HG02610 (cell line): ENCODE measurements around the gene FABP7.

Source experiments
- ATAC-seq: cut with Tn5 transposase; IDR thresholded peaks from one replicate; pipeline ENCODE4 v1.9.1; 2021; ENCODE audit warnings: mild to moderate bottlenecking, moderate library complexity; ENCODE audit not compliant: unreplicated experiment

FABP7 gene

DNA sequence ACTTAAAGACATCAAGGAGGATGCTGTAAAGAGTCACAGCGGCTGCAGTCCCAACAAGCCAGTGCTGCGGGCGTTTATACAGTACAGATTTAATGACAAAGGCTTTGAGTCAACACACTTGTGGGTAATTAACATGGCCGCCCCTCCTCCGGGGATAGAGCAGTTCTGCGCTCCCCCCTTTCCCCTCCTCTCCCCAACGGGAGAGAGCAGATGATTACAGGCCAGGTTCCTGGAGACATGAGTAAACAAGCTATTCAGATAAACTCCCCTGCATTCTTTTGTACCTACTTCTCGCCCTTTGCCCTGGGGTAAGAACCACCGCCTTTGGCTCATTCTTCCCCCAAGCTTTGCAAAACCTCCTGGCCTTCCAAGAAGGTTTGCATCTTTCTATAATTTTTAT lies 23.6 kb upstream of the FABP7 start:
- ATAC-seq = no peak

DNA sequence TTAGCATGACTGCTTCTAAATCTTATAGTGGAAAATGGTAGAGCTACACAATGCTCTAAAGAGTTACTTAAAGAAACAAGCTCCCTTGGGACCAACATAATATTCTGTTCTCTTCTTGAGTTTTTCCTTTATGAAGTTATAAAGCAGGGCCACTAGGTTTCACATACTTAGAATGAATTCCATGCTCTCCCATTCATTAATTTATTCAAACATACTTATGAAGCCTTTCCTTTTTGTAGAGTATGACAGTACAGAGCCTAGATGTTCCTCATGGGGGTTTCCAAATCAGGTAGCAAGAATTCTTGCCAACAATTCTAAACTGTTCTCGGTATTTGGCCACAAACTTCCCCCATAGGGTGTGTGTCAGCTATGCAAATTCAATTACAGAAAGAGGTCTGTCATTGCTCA lies 20.6 kb upstream of the FABP7 start:
- ATAC-seq = peak; percentile 100

DNA sequence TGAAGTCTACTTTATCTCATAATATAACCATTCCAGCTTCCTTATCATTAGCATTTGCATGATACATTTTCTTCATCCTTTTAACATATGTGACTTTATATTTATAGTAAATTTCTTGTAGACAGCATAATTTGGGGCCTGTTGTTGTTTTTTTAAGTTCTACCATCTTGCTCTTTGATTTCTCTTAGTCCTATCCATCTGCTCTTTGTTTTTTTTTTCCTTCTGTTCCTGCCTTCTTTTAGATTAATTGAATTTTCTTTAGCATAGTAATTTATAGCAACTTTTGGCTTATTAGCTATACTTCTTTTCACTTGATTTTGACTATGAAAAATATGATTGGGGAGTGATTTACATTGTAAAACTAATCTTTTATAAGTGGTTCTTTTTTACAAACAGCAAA lies 19.2 kb upstream of the FABP7 start:
- no peak for ATAC-seq

DNA sequence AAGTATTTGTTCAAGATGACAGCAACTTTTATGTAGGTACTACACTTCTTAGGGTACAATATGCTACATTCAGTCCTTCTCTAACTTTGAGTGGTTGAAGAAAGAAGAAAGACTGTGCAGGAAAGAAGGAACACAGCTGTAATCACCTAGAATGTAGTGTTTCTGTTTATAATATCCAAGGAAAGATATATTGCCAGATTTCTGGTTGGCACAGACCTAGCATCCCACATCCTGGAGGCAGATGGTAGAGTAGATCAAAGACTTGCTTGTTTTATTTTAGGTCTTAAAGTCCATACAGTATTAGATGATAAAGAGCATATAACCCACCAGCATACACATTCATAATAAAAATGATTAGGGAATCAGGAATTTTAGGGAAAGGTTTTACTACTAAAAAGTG lies 13.3 kb upstream of the FABP7 start:
- no peak for ATAC-seq

DNA sequence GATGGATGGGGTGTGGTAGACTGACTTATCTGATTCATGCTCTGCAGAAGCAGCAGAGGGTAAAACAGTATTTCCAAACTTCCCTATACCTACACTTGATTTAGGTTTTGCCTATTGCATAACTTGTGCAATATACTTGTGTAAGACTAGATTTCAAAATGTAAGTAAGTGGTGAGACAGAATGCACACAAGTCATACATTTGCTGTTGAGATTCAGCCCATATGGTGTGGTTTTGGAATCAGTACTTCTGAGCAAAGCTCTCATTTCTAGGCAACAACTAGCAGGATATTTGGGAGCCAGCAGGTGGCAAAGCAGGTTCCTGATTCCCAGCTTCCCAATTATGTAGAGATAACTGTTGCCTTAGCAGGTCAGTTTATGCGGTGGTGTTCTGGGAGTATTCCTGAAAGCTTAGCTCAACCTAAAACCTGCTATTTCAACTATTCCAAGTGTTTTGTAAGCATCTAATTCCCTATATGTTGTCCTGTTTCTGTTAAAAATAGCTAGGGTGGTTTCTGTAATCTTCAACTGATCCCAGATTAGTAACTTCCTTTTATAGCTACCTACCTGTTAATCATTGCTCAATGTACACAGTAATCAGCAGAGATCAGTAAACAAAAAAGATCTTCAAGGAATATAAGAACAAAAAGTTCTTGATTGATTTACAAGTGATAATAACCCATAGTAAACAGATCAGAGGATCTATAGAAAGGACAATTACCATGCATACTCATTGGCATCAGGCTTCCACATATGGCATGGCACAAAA lies 8.5 kb upstream of the FABP7 start:
- ATAC-seq = no peak

DNA sequence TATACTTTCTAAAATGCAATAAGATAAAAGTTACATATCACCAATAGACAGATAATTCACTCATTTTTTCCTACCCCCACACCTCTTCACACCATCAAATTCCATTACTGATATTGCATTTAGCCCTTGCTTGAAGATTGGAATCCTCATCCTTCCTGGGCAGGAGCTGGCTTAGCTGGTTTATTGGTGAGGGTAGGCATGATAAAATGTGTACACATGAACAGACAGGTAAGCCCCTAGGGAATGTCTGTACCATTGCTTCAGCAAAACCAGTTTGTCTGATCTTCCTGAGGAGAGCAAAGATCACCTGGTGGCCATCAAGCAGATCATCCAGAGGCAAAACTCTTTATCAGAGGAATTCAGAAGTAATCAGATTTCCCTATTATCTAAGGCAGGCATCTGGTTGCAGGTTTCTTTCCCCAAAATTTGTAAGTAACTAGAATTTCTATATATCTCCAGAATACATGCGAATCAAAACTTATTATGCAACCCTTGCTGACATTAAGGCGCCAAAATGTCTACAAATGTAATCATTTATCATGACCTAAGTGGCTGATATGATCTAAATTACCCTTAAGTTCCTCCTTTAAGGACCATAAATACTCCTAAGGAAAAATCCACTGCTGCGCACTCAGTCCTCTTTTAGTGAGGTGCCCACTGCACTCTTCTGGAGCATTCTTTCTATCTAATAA lies 6.6 kb upstream of the FABP7 start:
- ATAC-seq = no peak

DNA sequence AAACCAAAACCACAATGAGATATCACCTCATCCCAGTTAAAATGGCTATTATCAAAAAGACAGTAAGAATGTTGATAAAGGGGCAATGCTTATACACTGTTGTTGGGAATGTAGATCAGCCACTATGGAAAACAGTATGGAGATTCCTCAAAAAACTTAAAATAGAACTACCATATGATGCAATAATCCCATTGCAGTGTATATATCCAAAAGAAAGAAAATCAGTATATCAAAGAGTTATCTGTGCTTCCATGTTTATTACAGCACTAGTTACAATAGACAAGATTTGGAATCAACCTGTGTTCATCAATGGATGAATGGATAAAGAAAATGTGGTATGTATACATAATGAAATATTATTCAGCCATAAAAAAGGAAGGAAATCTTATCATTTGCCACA lies 3.5 kb upstream of the FABP7 start:
- no peak for ATAC-seq

DNA sequence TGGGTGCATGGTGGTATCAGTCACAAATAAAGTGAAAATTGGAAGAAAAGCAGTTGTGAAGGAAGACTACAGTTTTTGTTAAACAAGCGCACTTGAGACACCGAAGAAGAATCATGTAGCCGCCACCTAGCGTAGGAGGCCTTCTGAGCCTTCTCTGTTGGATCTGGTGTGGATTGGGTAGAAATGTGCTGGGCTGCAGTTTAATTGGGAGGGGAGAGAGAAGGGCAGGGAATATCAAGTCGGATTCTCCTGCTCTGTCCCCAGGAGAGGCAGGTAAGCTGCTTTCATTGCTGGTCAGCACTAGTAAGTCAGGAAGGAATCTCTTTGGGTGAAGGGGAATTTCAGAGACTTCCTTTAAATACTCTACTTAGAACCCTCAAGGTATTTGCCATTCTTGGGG lies 1.2 kb upstream of the FABP7 start:
- no peak for ATAC-seq

DNA sequence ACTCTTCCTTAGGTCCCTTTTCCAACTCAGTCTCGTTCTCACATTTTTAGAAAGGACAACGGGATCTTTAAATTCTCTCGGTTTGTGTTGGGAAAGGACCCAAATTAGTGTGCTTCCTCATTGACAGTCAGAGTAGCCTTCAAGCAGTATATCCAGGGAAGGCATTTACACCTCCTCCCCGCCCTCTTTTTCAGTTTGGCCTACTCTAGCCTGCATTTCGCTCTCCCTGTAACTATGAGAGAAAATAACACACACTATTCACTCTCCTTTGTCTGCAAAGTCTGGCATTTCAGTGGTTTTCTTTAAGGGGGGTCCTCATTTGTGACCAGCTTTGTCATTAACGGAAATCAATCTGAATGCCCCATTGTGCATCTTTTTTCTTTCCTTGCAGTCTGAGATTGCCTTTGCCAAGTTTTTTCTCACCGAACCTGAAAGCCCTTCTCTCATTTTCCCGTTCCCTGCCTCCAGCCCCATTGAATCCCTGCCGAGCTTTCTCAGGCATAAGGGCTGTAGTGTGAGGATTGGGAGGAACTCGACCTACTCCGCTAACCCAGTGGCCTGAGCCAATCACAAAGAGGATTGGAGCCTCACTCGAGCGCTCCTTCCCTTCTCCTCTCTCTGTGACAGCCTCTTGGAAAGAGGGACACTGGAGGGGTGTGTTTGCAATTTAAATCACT lies 393 bp upstream of the FABP7 start:
- ATAC-seq = no peak

DNA sequence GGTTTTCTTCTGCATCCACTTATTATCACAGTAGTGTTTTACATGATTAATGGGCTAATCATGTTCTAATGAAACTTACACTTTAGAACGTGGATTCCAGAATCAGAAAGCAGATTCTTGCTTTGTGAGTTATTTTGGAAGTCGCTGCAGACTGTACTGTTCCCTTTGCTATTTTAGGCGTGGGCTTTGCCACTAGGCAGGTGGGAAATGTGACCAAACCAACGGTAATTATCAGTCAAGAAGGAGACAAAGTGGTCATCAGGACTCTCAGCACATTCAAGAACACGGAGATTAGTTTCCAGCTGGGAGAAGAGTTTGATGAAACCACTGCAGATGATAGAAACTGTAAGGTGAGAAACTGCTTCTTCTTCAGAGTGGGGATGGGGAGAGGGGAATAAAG lies 598 bp downstream of the FABP7 start:
- no peak for ATAC-seq

DNA sequence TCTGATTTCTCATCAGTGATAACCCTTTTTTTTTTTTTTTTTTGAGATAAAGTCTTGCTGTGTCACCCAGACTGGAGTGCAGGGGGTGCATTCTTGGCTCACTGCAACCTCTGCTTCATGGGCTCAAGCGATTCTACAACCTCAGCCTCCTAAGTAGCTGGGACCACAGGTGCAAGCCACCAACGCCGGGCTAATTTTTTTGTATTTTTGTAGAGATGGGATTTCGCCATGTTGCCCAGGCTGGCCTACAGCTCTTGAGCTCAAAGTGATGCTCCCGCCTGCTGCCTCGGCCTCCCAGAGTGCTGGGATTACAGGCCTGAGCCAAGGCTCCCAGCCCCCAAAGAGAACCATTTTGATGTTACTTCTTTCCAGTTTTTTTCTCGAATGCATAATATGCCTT lies 2.2 kb downstream of the FABP7 start:
- no peak for ATAC-seq

DNA sequence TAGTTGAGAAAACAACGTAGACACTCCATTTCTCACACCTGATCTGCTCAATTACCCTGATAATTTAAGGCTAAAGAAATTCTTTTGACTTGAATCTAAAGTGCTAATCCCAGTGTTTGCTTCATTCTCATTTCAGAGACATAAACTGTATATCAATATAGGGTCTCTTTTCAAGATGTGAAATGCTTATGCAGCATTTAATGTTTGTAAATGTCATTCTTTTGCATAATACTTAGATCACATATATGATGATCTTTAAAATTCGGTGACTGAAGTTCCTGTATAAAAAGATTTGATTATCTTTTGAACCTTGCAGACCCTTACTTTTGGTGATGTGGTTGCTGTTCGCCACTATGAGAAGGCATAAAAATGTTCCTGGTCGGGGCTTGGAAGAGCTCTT lies 3.9 kb downstream of the FABP7 start:
- no peak for ATAC-seq

DNA sequence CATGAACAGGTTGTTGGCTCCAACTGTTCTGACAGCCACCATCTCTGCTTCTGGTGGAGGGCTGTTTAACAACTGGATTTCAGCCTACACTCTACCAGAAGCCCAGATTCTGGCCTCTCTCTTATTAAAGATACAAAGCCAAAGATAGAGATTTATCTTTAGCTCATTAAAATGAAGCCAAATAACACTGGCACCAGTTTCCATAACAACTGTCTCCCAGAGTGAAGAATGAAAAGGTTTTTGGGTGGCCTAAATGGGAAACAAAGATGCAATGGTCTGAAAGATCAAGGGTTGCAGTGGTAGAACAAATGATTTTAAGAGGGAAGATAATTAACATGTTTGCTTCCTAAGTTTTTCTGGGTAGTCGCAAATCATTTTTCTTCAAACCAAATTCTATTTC lies 6.4 kb downstream of the FABP7 start:
- no peak for ATAC-seq

DNA sequence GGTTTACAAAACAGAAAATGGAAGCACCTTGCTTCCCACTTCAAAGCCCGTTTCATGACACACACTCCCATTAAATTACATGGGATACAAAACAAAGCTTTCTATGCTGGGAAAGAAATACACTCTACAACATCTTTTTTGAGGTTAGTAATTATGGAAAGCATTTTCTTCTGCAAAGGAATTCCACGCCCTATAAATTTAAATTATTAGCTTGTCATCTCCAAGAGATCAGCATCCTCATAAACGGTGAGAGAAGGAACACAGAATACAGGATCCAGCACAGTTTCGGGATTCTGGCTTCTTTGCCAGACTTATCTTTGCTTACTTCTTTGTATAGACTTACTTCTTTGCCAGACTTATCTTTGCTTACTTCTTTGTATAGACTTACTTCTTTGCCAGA lies 8.2 kb downstream of the FABP7 start:
- no peak for ATAC-seq

DNA sequence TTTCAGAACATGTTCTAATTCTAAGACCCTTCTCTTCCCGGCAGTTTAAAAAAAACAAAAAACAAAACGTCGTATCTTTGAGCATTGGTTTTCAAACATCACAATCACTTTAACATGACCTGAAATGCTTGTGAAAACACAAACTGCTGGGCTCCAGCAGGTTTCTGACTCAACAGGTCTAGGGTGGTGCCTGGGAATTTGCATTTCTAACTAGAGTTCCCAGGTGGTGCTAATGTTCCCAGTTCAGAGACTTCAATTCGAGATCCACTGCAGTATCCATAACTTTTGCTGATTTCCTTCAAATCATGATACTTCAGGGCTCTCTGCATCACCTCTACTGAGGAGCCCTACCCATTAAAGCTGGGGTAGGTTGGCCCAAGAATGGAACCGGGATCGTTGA lies 8.7 kb downstream of the FABP7 start:
- no peak for ATAC-seq

DNA sequence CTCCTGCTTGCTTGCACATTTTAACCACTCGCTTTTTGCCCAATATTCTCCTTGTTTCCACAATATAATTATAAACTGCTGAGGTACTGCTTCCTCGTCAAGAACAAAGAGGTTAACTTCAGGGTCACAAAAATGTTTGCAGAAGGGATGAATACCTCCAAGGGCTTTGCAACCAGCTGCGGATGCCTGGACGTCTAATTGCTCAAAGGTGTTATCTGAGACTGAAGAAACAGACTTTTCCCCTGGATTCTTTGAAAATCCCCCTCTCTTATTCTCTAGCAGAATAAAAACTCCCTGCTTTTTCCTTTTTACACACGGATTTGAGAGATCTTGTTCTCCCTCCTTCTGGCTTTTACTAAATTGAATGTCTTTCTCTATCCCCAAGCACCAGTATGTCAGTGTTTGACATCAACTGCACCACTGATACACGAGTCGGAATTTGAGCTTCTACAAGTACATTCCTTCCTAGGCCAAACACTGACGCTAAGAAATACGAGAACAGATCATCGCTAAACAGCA lies 9.2 kb downstream of the FABP7 start:
- ATAC-seq = no peak

DNA sequence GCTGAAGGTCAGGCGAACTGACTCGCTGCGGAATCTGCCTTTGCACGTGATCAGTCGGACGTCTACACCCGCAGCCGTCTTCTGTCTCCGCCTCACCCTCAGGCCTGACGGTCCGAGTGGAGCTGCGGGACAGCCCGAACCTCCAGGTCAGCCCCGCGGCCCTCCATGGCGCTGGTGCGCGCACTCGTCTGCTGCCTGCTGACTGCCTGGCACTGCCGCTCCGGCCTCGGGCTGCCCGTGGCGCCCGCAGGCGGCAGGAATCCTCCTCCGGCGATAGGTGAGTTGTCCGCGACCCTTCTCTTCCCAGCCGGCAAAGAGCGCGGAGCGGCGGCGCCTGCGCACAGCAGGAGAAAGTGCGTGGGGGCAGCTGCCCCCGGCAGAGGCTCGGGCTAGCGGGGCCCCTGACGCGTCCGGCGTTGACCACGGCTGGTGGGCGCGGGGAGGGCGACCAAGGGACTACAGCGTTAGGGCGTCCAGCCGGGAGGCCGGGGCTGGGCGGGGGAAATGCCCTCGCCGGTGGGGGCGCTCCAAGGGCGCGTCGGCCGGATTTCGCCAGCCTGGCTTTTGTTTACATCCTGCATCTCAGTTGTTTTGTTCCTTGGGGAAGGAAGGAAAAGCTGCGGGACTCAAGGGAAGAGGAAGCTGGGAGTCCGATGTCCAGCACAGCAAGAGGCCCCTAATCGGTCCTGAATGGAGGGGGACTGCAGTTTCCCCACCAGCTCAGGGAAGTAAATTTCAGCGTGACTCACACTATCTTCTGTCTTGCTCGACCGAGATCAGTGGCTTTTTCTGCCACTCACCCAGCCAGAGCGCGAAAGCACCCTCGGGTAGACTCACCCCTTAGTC lies 9.9 kb downstream of the FABP7 start, which contains the start of gene SMPDL3A:
Gene SMPDL3A, plus strand, starts transcription at position 77 of the 846 bp plus-strand sequence. Its CDS starts 89 bp downstream, at position 166.
- peak; percentile 47 for ATAC-seq

DNA sequence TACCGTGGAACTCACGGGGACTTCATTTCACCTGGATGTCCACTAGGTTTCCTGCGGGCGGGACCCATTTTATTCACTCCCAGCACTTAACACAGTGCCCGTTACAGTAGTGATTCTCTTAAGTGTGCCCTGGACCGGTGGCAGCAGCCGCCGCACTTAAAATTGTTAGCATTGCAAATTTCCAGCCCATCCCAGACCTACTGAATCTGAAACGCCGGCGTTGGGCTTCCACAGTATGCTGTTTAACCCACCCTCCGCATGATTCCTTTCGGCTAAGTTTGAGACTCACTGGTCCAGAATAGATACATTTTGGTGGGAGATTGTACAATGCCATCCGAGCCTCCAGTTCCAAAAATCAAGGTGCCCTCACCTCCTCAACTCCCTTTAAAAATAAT lies 10.5 kb downstream of the FABP7 start:
- ATAC-seq = no peak

DNA sequence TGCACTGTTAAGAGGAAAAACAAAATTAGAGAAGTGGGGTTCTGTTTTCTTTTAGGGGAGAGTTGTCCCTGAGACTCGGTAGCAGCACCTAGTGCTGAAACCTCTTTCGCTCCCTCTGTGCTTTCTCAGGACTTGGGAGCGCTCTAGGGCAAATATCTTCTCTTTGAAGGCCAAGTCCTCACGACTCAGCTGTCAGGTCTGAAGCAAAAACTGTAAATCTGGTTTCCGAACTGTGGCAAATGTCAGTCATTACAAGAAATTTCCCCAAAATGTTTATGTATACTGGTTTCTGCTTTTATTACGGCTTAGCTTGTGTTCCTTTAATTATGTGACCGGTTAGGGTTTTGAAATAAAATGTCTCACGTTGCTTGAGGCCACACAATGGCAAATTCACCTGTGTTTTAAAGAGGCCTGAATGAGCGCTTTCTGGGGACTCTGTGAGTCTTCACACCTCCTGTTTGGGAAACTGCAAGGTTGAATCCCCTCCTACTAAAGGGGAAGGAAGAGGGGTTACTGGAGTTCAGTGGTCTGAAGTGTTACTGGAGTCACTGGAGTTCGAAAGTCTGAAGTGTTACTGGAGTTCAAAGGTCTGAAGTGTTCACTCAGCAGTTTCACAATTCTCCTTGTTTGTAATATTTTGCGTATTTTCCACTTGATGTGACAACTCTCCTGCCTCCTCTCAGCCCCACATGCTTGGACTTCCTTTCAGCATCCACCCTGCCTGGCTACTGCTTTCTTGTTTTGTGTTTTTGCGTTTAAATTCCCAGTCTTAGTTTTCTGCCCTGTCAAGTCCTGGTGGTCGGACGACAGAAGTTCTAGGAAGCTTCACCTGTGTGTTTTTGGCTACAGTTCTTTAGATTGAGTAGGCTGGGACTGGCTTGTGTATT lies 11.2 kb downstream of the FABP7 start:
- ATAC-seq = no peak

DNA sequence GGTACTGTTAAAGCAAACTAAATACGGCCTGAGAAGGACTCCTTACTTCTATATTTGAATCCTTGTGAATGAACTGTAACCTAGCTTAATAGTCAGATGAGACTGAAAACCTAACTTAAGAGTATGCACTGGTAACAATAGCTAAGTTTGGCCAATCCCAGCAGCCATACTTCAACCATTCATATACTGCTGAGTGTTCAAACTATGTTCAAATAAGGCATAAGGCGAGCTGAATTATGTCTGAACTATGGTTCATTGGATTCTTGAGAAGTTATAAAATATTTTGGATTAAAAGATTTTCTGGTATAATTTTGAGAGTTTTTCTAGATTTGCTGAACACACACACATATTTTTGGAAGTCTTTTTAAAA lies 11.8 kb downstream of the FABP7 start:
- ATAC-seq = no peak
